H1 (cell line): ENCODE data around the gene VPS37D. TPM values are rescaled to one million over a fixed set of nuclear protein-coding genes. Genes with fewer than 3 reads are reported as not detected.

Source experiments
- BRCA1 ChIP-seq: IDR thresholded peaks from 2 replicates; pipeline ENCODE4 v1.6.1; 2012; ENCODE audit warnings: low read depth, low read length, improper control_type of control experiment
- CHD1 ChIP-seq: IDR thresholded peaks from 2 replicates; pipeline ENCODE4 v1.6.1; 2012; ENCODE audit warnings: low read depth, low read length, improper control_type of control experiment
- CREB1 ChIP-seq: IDR thresholded peaks from 2 replicates; pipeline ENCODE4 v1.6.1; 2012; ENCODE audit warnings: inconsistent platforms
- EZH2 ChIP-seq: fragments of 200-600 bp; sonication (generic); IDR thresholded peaks from 2 replicates; pipeline ENCODE4 v1.7.1; 2012; ENCODE audit warnings: low read depth, mild to moderate bottlenecking, moderate library complexity, low read length, inconsistent platforms; ENCODE audit not compliant: severe bottlenecking
- KDM1A ChIP-seq: fragments of 200-600, 300-600 bp; sonication (generic); IDR thresholded peaks from 2 replicates; pipeline ENCODE4 v1.7.1; 2016; ENCODE audit warnings: mild to moderate bottlenecking, low read length, borderline replicate concordance
- KDM5A ChIP-seq: fragments of 200-600 bp; IDR thresholded peaks from 2 replicates; pipeline ENCODE4 v1.7.1; 2012; ENCODE audit warnings: mild to moderate bottlenecking, low read length, inconsistent platforms, mixed read lengths
- RAD21 ChIP-seq, 2 experiments: IDR thresholded peaks in 1 of 2; conservative IDR thresholded peaks in 1 of 2; 2 replicates each; pipeline ENCODE4 v1.6.1; 2011; ENCODE audit warnings: low read depth in 2 of 2, low read length in 2 of 2, improper control_type of control experiment in 1 of 2, inconsistent platforms in 1 of 2, mild to moderate bottlenecking in 1 of 2, moderate library complexity in 1 of 2
- SIN3A ChIP-seq, 2 experiments: IDR thresholded peaks in 1 of 2; conservative IDR thresholded peaks in 1 of 2; 2 replicates each; pipeline ENCODE4 v1.6.1; 2011 to 2012; ENCODE audit warnings: low read length in 2 of 2, improper control_type of control experiment in 1 of 2, low read depth in 1 of 2, mild to moderate bottlenecking in 1 of 2
- TEAD4 ChIP-seq: IDR thresholded peaks from 2 replicates; pipeline ENCODE4 v1.6.1; 2012; ENCODE audit warnings: low read depth, low read length, inconsistent platforms, mixed read lengths
- polyA plus RNA-seq, 7 experiments: library from polyadenylated mRNA; depleted of rRNA in 3 of 7; stranded (reverse) in 5 of 7; unstranded in 2 of 7; fragments of >200 nt in 5 of 7; fragments of 200-250 nt in 2 of 7; gene quantifications; 1 replicate in 5 of 7; 2 replicates in 1 of 7; 4 replicates in 1 of 7; pipeline versions ENCODE4 v1.2.1 to v1.2.3, GENCODE V29; 2011 to 2013; ENCODE audit warnings: missing spikeins in 2 of 7, mixed read lengths in 2 of 7
- total RNA-seq: library from RNA; stranded (reverse); fragmentation: NEBNext Ultra II Directional; extraction: Animal tissue kit (Norgen Biotek cat#: 25700); gene quantifications from 2 replicates; pipeline ENCODE4 v1.2.1, GENCODE V29; 2021

Gene VPS37D
- total and polyA plus RNA-seq, 2 of the 8 experiments (the other 6 are each of a cell fraction or from before 2014, with no cell fraction given), result 3.4 to 5.0 TPM

- TF ChIP-seq EZH2 (no peak), RAD21 (IDR thresholded peaks at IDR 0.05 in 1 of 2, conservative IDR thresholded peaks at IDR 0.05 in 1 of 2; ENCODE audit: low read depth in 2 of 2, low read length in 2 of 2) (peak; percentile 65 to 66), TEAD4 (peak; percentile 18; the same call in 1 of the 2 replicates), CREB1 (peak; percentile 67), KDM5A (no peak), KDM1A (peak; percentile 93), CHD1 (no peak), BRCA1 (no peak), SIN3A (conservative IDR thresholded peaks at IDR 0.05 in 1 of 2, IDR thresholded peaks at IDR 0.05 in 1 of 2; ENCODE audit: low read depth in 1 of 2, low read length in 2 of 2) (peak in 1 of 2 experiments; percentile 77; a peak in 2 of 4 replicates)
- TF ChIP-seq, all 59 proteins: peak for 9
Measured at GRCh38 chr7:73701357-73701995, 33.8 kb downstream of the VPS37D start (continued).
